Smooth muscle cell (in vitro differentiated cells): ENCODE measurements around the gene ADD1. TPM values are rescaled to one million over a fixed set of nuclear protein-coding genes. Genes with fewer than 3 reads are reported as not detected.

Source experiments
- DNase-seq: peaks from one replicate; lab custom pipeline; 2025; ENCODE audit not compliant: unreplicated experiment; lab: John Stamatoyannopoulos, UW
- H2AFZ ChIP-seq: fragments of 200-600 bp; sonication (generic); 2 replicates; pipeline ENCODE4 v1.6.0; 2016; ENCODE audit warnings: antibody characterized with exemption, low read depth, mild to moderate bottlenecking
- H3F3A ChIP-seq: fragments of 200-600 bp; sonication (generic); 2 replicates; pipeline ENCODE4 v1.6.0; 2017; ENCODE audit warnings: antibody characterized with exemption, low read depth
- H3K27ac ChIP-seq: fragments of 200-600 bp; sonication (generic); 2 replicates; pipeline ENCODE4 v1.5.1; 2016; ENCODE audit warnings: low read depth, mild to moderate bottlenecking
- H3K27me3 ChIP-seq: fragments of 200-600 bp; sonication (generic); 2 replicates; pipeline ENCODE4 v1.6.1; 2016; ENCODE audit warnings: low read depth, mild to moderate bottlenecking
- H3K36me3 ChIP-seq: fragments of 200-600 bp; sonication (generic); 2 replicates; pipeline ENCODE4 v1.5.1; 2016; ENCODE audit warnings: low read depth
- H3K4me1 ChIP-seq: fragments of 200-600 bp; sonication (generic); 2 replicates; pipeline ENCODE4 v1.5.1; 2016; ENCODE audit warnings: low read depth
- H3K4me2 ChIP-seq: fragments of 200-600 bp; sonication (generic); 2 replicates; pipeline ENCODE4 v1.6.0; 2016; ENCODE audit warnings: mild to moderate bottlenecking
- H3K4me3 ChIP-seq: fragments of 200-600 bp; sonication (generic); 2 replicates; pipeline ENCODE4 v1.5.1; 2016; ENCODE audit warnings: mild to moderate bottlenecking
- H3K79me2 ChIP-seq: fragments of 200-600 bp; sonication (generic); 2 replicates; pipeline ENCODE4 v1.6.0; 2016; ENCODE audit warnings: low read depth, mild to moderate bottlenecking
- H3K9ac ChIP-seq: fragments of 200-600 bp; sonication (generic); 2 replicates; pipeline ENCODE4 v1.6.0; 2016; ENCODE audit warnings: low read depth
- H3K9me3 ChIP-seq: fragments of 200-600 bp; sonication (generic); replicated peaks from 2 replicates; pipeline ENCODE4 v1.5.1; 2016; ENCODE audit warnings: low read depth
- H4K20me1 ChIP-seq: fragments of 200-600 bp; sonication (generic); 2 replicates; pipeline ENCODE4 v1.6.0; 2016; ENCODE audit warnings: low read depth
- WGBS: methylation state at CpG from one replicate; pipeline ENCODE4 v1.1.7; 2016; ENCODE audit warnings: low lambda C conversion rate; 5-methylcytosine and 5-hydroxymethylcytosine counted together
- polyA plus RNA-seq: library from polyadenylated mRNA; unstranded; fragments of >200 nt; fragmentation: Nextera tagmentation; extraction: Ambion mirVana; gene quantifications from 2 replicates; pipeline ENCODE4 v1.2.1, GENCODE V29; 2016
- total RNA-seq: library from RNA; depleted of rRNA; stranded (reverse); fragments of >200 nt; gene quantifications from 2 replicates; pipeline ENCODE4 v1.2.3, GENCODE V29; 2014
- TF ChIP-seq, protein P1 (sequence below): fragments of 200-600 bp; sonication (generic); IDR thresholded peaks from 2 replicates; pipeline ENCODE4 v1.5.1; 2017; ENCODE audit warnings: borderline replicate concordance, mild to moderate bottlenecking, antibody characterized with exemption; ENCODE audit not compliant: insufficient read depth, poor library complexity, severe bottlenecking

Gene ADD1
- total and polyA plus RNA-seq, 2 experiments from 2014 or later, result 109 to 175 TPM

DNA sequence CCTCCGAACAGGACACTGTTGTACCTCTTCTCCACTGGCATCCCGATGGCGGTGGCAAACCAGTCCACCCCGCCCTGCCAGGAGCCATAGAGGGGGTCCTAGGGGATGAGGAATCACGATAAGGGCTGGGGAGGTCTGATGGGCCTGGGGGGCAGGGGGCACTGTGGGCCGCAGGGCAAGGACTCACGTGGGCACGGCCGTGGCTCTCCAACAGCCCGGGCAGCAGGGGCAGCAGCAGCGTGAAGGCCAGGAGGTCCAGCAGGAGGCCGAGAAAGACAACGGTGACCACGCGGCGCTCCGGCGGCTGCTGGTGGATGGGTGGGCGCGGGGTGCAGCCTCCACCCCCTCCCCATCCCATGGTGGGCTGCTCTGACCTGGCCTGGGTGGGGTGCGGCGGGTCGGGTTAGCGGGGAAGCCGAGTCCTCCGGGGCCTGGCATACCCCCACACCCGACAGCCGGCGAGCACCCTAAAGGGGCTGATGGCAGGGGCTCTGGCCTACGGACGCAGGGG is 90.0 kb downstream of the ADD1 start:
- Histone ChIP-seq H3K4me1 (peaks cover 14% of the 10 kb centered on the region), H3K27me3 (no peaks in the 10 kb centered on the region), H2AFZ (no peak overlapping the region), H3F3A (peaks cover 17% of the 10 kb centered on the region), H3K4me3 (peak overlapping the region; percentile 76), H3K4me2 (peak overlapping the region; percentile 90), H3K9ac (peak overlapping the region; percentile 22), H3K36me3 (no peaks in the 10 kb centered on the region), H3K27ac (peak overlapping the region; percentile 33), H4K20me1 (peaks cover 22% of the 10 kb centered on the region), H3K79me2 (peaks cover 4% of the 10 kb centered on the region), H3K9me3 (no peaks in the 10 kb centered on the region)
- TF ChIP-seq, protein P1, sequence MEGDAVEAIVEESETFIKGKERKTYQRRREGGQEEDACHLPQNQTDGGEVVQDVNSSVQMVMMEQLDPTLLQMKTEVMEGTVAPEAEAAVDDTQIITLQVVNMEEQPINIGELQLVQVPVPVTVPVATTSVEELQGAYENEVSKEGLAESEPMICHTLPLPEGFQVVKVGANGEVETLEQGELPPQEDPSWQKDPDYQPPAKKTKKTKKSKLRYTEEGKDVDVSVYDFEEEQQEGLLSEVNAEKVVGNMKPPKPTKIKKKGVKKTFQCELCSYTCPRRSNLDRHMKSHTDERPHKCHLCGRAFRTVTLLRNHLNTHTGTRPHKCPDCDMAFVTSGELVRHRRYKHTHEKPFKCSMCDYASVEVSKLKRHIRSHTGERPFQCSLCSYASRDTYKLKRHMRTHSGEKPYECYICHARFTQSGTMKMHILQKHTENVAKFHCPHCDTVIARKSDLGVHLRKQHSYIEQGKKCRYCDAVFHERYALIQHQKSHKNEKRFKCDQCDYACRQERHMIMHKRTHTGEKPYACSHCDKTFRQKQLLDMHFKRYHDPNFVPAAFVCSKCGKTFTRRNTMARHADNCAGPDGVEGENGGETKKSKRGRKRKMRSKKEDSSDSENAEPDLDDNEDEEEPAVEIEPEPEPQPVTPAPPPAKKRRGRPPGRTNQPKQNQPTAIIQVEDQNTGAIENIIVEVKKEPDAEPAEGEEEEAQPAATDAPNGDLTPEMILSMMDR, result no peak
- 56% methylated on average over 23 of the region's 31 CpGs for WGBS
- no peak for DNase-seq

DNA sequence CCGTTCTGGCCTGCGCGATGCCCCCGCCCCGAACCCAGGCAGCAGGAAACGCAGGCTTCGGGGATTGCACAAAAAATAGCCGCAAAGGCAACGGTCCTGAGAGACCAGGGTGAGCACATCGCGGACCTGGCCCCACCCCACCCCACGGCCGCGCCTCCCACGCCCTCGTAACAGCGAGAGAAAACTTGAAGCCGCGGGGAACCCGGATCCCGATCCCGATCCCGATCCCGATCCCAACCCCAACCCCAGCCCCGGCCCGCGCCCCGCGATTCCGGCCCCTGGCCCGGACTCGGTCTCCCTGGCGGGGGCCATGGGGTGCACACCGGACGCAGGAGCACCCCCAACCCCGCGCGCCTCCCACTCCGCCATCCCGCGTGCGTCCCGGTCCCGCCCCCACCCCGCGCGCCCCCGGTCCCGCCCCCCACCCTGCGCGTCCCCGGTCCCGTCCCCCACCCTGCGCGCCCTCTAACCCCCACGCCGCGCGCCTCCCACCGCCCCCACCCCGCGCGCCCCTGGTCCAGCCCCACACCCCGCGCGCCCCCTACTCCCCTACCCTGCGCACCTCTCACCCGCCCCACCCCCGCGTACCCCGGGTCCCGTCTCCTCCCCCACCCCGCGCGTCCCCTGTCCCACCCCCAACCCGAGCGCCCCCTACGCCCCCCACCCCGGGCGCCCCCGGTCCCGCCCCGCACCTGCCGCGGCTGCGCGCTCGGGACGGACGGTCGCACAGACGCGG is 90.6 kb downstream of the ADD1 start:
- peak overlapping the region; percentile 31 for H3K27ac ChIP-seq
- no peaks in the 10 kb centered on the region for H3K9me3 ChIP-seq
- peaks cover 4% of the 10 kb centered on the region for H3K79me2 ChIP-seq
- peak; percentile 25 for DNase-seq
- peaks cover 15% of the 10 kb centered on the region for H3F3A ChIP-seq
- no peak overlapping the region for H2AFZ ChIP-seq
- peak overlapping the region; percentile 90 for H3K4me2 ChIP-seq
- peak overlapping the region; percentile 76 for H3K4me3 ChIP-seq
- no peaks in the 10 kb centered on the region for H3K36me3 ChIP-seq
- WGBS, result under 1% methylated on average over 46 of the region's 93 CpGs
- TF ChIP-seq, protein P1, result no peak
- H3K9ac ChIP-seq, result peak overlapping the region; percentile 22
- H4K20me1 ChIP-seq, result peaks cover 24% of the 10 kb centered on the region
- H3K4me1 ChIP-seq, result peaks cover 14% of the 10 kb centered on the region
- no peaks in the 10 kb centered on the region for H3K27me3 ChIP-seq

- no peaks in the 10 kb centered on the region for H3K9me3 ChIP-seq
- no peaks in the 10 kb centered on the region for H3K36me3 ChIP-seq
- H4K20me1 ChIP-seq, result peaks cover 23% of the 10 kb centered on the region
- H3K79me2 ChIP-seq, result peaks cover 4% of the 10 kb centered on the region
- H3F3A ChIP-seq, result peaks cover 7% of the 10 kb centered on the region
- H3K4me3 ChIP-seq, result peak overlapping the region; percentile 76
- H3K4me2 ChIP-seq, result peak overlapping the region; percentile 90
- no peaks in the 10 kb centered on the region for H3K27me3 ChIP-seq
- peak overlapping the region; percentile 87 for H3K27ac ChIP-seq
- DNase-seq, result peak; percentile 75
- H3K9ac ChIP-seq, result peak overlapping the region; percentile 92
- H3K4me1 ChIP-seq, result peaks cover 14% of the 10 kb centered on the region
- 2% methylated on average over 62 of the region's 70 CpGs for WGBS
- no peak overlapping the region for H2AFZ ChIP-seq
- TF ChIP-seq, protein P1, result no peak
Observed at GRCh38 chr4:2934813-2935761, 91.4 kb downstream of the ADD1 start.
